Cardiac fibroblast (primary cell): Measurements from ENCODE around the gene KCNK5.

Source experiments
- DNase-seq, 2 donors: peaks; one replicate each; pipeline versions ENCODE4 v3.0.0 to v3.0.0-alpha.2; 2010; ENCODE audit warnings: low read depth in 2 of 2
- H3K4me3 ChIP-seq, 2 donors: replicated peaks in 1 of 2; 1 replicate in 1 of 2; 2 replicates in 1 of 2; pipeline ENCODE4 v1.5.1; 2011; ENCODE audit warnings: low read depth in 2 of 2, low read length in 2 of 2, mild to moderate bottlenecking in 2 of 2, moderate library complexity in 1 of 2
- CTCF ChIP-seq: IDR thresholded peaks from one replicate; pipeline ENCODE4 v1.5.1; 2011; ENCODE audit warnings: low read depth, mild to moderate bottlenecking, low read length, inconsistent platforms

Gene KCNK5

GRCh38 chr6:39230654-39231035 lies 1.4 kb upstream of the KCNK5 start:
- no peak for TF ChIP-seq CTCF
- DNase-seq, result no peak
- H3K4me3 ChIP-seq, result no peak overlapping the region

GRCh38 chr6:39228111-39228971 lies 934 bp downstream of the KCNK5 start:
- TF ChIP-seq CTCF, result no peak
- no peak overlapping the region for H3K4me3 ChIP-seq
- DNase-seq, result no peak

- TF ChIP-seq CTCF, result no peak
- DNase-seq, result no peak
- no peak overlapping the region for H3K4me3 ChIP-seq
Measured at GRCh38 chr6:39227476-39227875, 1.8 kb downstream of the KCNK5 start.

GRCh38 chr6:39226639-39227329 lies 2.5 kb downstream of the KCNK5 start:
- no peak overlapping the region for H3K4me3 ChIP-seq

GRCh38 chr6:39225946-39226437 lies 3.3 kb downstream of the KCNK5 start:
- H3K4me3 ChIP-seq, result no peak overlapping the region
- DNase-seq, result no peak
- TF ChIP-seq CTCF, result no peak

More at GRCh38 chr6:39226639-39227329, 2.5 kb downstream of the KCNK5 start:
- no peak for TF ChIP-seq CTCF
- DNase-seq, result no peak

GRCh38 chr6:39225543-39225942 lies 3.7 kb downstream of the KCNK5 start:
- no peak for DNase-seq
- no peak for TF ChIP-seq CTCF
- H3K4me3 ChIP-seq, result no peak overlapping the region
